GM23338 (cell line): ENCODE measurements around the gene TOR1AIP1. TPM values are rescaled to one million over a fixed set of nuclear protein-coding genes. Genes with fewer than 3 reads are reported as not detected.

Experiments used
- ATAC-seq: fragments of 200-7000 bp; cut with Tn5 transposase; 3 replicates; pipeline ENCODE4 v1.9.1; 2020
- DNase-seq: peaks from one replicate; pipeline ENCODE4 v3.0.0-alpha.2; 2015; ENCODE audit warnings: low spot score
- H2AFZ ChIP-seq: fragments of 200-600 bp; sonication (generic); 2 replicates; pipeline ENCODE4 v1.8.0; 2016; ENCODE audit warnings: antibody characterized with exemption, mild to moderate bottlenecking, moderate library complexity
- H3F3A ChIP-seq: fragments of 200-600 bp; sonication (generic); replicated peaks from 2 replicates; pipeline ENCODE4 v1.8.0; 2017; ENCODE audit warnings: antibody characterized with exemption, mixed run types, low read depth
- H3K27ac ChIP-seq: fragments of 200-600 bp; sonication (generic); 2 replicates; pipeline ENCODE4 v1.6.1; 2016; ENCODE audit warnings: low read depth
- H3K27me3 ChIP-seq: fragments of 200-600 bp; sonication (generic); 2 replicates; pipeline ENCODE4 v1.8.0; 2016; ENCODE audit warnings: mild to moderate bottlenecking, mixed run types, moderate library complexity; ENCODE audit not compliant: insufficient read depth
- H3K36me3 ChIP-seq: fragments of 200-600 bp; sonication (generic); 2 replicates; pipeline ENCODE4 v1.8.0; 2016; ENCODE audit warnings: mild to moderate bottlenecking; ENCODE audit not compliant: insufficient read depth
- H3K4me1 ChIP-seq: fragments of 200-600 bp; sonication (generic); 2 replicates; pipeline ENCODE4 v1.8.0; 2016; ENCODE audit warnings: mild to moderate bottlenecking, moderate library complexity; ENCODE audit not compliant: insufficient read depth
- H3K4me2 ChIP-seq: fragments of 200-600 bp; sonication (generic); 2 replicates; pipeline ENCODE4 v1.7.1; 2017; ENCODE audit warnings: mixed run types
- H3K4me3 ChIP-seq: fragments of 200-600 bp; sonication (generic); 2 replicates; pipeline ENCODE4 v1.6.1; 2016; ENCODE audit warnings: mixed run types
- H3K79me2 ChIP-seq: fragments of 200-600 bp; sonication (generic); replicated peaks from 2 replicates; pipeline ENCODE4 v1.8.0; 2017; ENCODE audit warnings: mild to moderate bottlenecking; ENCODE audit not compliant: insufficient read depth
- H3K9me2 ChIP-seq: fragments of 200-600 bp; sonication (generic); 2 replicates; pipeline ENCODE4 v1.8.0; 2017; ENCODE audit not compliant: insufficient read depth
- H4K20me1 ChIP-seq: fragments of 200-600 bp; sonication (generic); replicated peaks from 2 replicates; pipeline ENCODE4 v1.8.0; 2017; ENCODE audit warnings: mild to moderate bottlenecking; ENCODE audit not compliant: insufficient read depth
- H3K27ac Mint-ChIP-seq: 2 replicates; pipeline ENCODE4 v1.8.0; 2020; ENCODE audit warnings: inconsistent platforms, mild to moderate bottlenecking, moderate library complexity, mixed read lengths
- H3K27me3 Mint-ChIP-seq: 3 replicates; pipeline ENCODE4 v1.8.0; 2022; ENCODE audit warnings: low read depth, mild to moderate bottlenecking, moderate library complexity, mixed read lengths, inconsistent platforms; ENCODE audit not compliant: insufficient read depth, poor library complexity
- H3K36me3 Mint-ChIP-seq: 3 replicates; pipeline ENCODE4 v1.8.0; 2021; ENCODE audit warnings: low read depth, mild to moderate bottlenecking, inconsistent platforms, moderate library complexity, mixed read lengths
- H3K4me1 Mint-ChIP-seq: 3 replicates; pipeline ENCODE4 v1.8.0; 2020; ENCODE audit warnings: mild to moderate bottlenecking, inconsistent platforms, mixed read lengths
- H3K4me3 Mint-ChIP-seq: 3 replicates; pipeline ENCODE4 v1.8.0; 2021; ENCODE audit warnings: moderate library complexity, mild to moderate bottlenecking, inconsistent platforms, mixed read lengths
- H3K9me3 Mint-ChIP-seq: 3 replicates; pipeline ENCODE4 v1.8.0; 2020; ENCODE audit warnings: moderate library complexity, mild to moderate bottlenecking, inconsistent platforms, mixed read lengths
- CTCF ChIP-seq, 2 experiments: fragments of 200-600 bp in 1 of 2; sonication (generic) in 1 of 2; conservative IDR thresholded peaks; 2 replicates each; pipeline versions ENCODE4 v1.5.1 to v1.6.1; 2016 to 2017; ENCODE audit warnings: antibody characterized with exemption in 2 of 2, low read depth in 2 of 2, mild to moderate bottlenecking in 2 of 2, moderate library complexity in 1 of 2
- ETS1 ChIP-seq: IDR thresholded peaks from 2 replicates; pipeline ENCODE4 v1.6.1; 2016; ENCODE audit warnings: antibody characterized with exemption
- EZH2 ChIP-seq: fragments of 200-600 bp; sonication (generic); IDR thresholded peaks from one replicate; pipeline ENCODE4 v1.8.0; 2017; ENCODE audit warnings: antibody characterized with exemption, mild to moderate bottlenecking, low read depth; ENCODE audit not compliant: unreplicated experiment
- EZH2phosphoT487 ChIP-seq: fragments of 200-600 bp; sonication (generic); IDR thresholded peaks from one replicate; pipeline ENCODE4 v1.8.1; 2018; ENCODE audit warnings: antibody characterized with exemption; ENCODE audit not compliant: unreplicated experiment
- JUNB ChIP-seq: IDR thresholded peaks from one replicate; pipeline ENCODE4 v1.6.1; 2016; ENCODE audit warnings: antibody characterized with exemption; ENCODE audit not compliant: unreplicated experiment
- POLR2AphosphoS5 ChIP-seq: IDR thresholded peaks from 2 replicates; pipeline ENCODE4 v1.6.1; 2016; ENCODE audit warnings: antibody characterized with exemption, low read depth
- REST ChIP-seq: IDR thresholded peaks from one replicate; pipeline ENCODE4 v1.6.1; 2018; ENCODE audit warnings: antibody characterized with exemption; ENCODE audit not compliant: unreplicated experiment
- STAT1 ChIP-seq: IDR thresholded peaks from one replicate; pipeline ENCODE4 v1.6.1; 2016; ENCODE audit warnings: antibody characterized with exemption; ENCODE audit not compliant: unreplicated experiment
- ZNF114 ChIP-seq: fragments of 250-450 bp; sonication (Bioruptor Pico); IDR thresholded peaks from 2 replicates; pipeline ENCODE4 v1.5.0; 2020; ENCODE audit warnings: mild to moderate bottlenecking, moderate library complexity
- ZNF331 ChIP-seq: fragments of 250-450 bp; sonication (Bioruptor Pico); IDR thresholded peaks from 2 replicates; pipeline ENCODE4 v1.5.0; 2020; ENCODE audit warnings: low read depth, mild to moderate bottlenecking, moderate library complexity
- ZNF462 ChIP-seq: fragments of 250-450 bp; sonication (Bioruptor Pico); IDR thresholded peaks from 2 replicates; pipeline ENCODE4 v1.5.0; 2020; ENCODE audit warnings: mild to moderate bottlenecking, moderate library complexity
- polyA plus RNA-seq: library from polyadenylated mRNA; unstranded; fragments of >200 nt; fragmentation: Nextera tagmentation; extraction: Ambion mirVana; gene quantifications from 2 replicates; pipeline ENCODE4 v1.2.1, GENCODE V29; 2016
- total RNA-seq: library from RNA; depleted of rRNA; stranded (reverse); fragments of >200 nt; shearing (Covaris generic); gene quantifications from 2 replicates; pipeline ENCODE4 v1.2.3, GENCODE V29; 2014

TOR1AIP1 gene
- total and polyA plus RNA-seq, 2 experiments from 2014 or later = 16.9 to 20.6 TPM

GRCh38 chr1:179857009-179857408 is 25.1 kb upstream of the TOR1AIP1 start:
- no peak overlapping the region for H3K27ac ChIP-seq
- no peaks in the 10 kb centered on the region; the same call in 1 of the 2 replicates for H4K20me1 ChIP-seq
- TF ChIP-seq EZH2 (no peak), POLR2AphosphoS5 (no peak), EZH2phosphoT487 (no peak), ZNF114 (no peak), CTCF (conservative IDR thresholded peaks at IDR 0.05; ENCODE audit: low read depth in 2 of 2) (no peak), ZNF331 (CRISPR knock-in tag) (no peak), JUNB (no peak), REST (no peak), ETS1 (no peak), ZNF462 (no peak), STAT1 (no peak)
- H3K4me3 Mint-ChIP-seq = no peak overlapping the region
- no peaks in the 10 kb centered on the region for H3K9me3 Mint-ChIP-seq
- no peaks in the 10 kb centered on the region for H3K4me1 ChIP-seq
- H2AFZ ChIP-seq = no peak overlapping the region
- no peaks in the 10 kb centered on the region for H3K79me2 ChIP-seq
- H3K27me3 Mint-ChIP-seq = no peaks in the 10 kb centered on the region
- peaks cover 6% of the 10 kb centered on the region for H3K4me1 Mint-ChIP-seq
- DNase-seq (no peak), ATAC-seq (no peak)
- no peaks in the 10 kb centered on the region for H3K9me2 ChIP-seq
- no peaks in the 10 kb centered on the region for H3K27me3 ChIP-seq
- no peak overlapping the region for H3K4me2 ChIP-seq
- H3K27ac Mint-ChIP-seq = no peak overlapping the region
- no peak overlapping the region for H3K4me3 ChIP-seq
- H3K36me3 Mint-ChIP-seq = no peaks in the 10 kb centered on the region
- peaks cover 5% of the 10 kb centered on the region; the same call in 1 of the 2 replicates for H3K36me3 ChIP-seq
- no peaks in the 10 kb centered on the region for H3F3A ChIP-seq
